Colonic mucosa (tissue), 4 donors: ENCODE measurements around the gene ZWINT. TPM values are rescaled to one million over a fixed set of nuclear protein-coding genes. Genes with fewer than 3 reads are reported as not detected.

ENCODE experiments used
- DNase-seq: peaks from one replicate; pipeline ENCODE4 v3.0.0-alpha.2; 2020
- H3K27ac ChIP-seq: fragments of 200-600 bp; one replicate; pipeline ENCODE4 v1.8.0; 2021
- H3K27me3 ChIP-seq: fragments of 200-600 bp; one replicate; pipeline ENCODE4 v1.8.0; 2021
- H3K36me3 ChIP-seq: fragments of 200-600 bp; one replicate; pipeline ENCODE4 v1.8.0; 2021
- H3K4me1 ChIP-seq: fragments of 200-600 bp; one replicate; pipeline ENCODE4 v1.8.0; 2021; ENCODE audit warnings: mild to moderate bottlenecking
- H3K4me3 ChIP-seq: fragments of 200-600 bp; one replicate; pipeline ENCODE4 v1.8.0; 2021
- H3K9ac ChIP-seq, 2 donors: one replicate each; pipeline ENCODE4 v1.7.0; 2013; ENCODE audit warnings: control low read depth in 2 of 2, low read depth in 2 of 2, low read length in 2 of 2
- H3K9me3 ChIP-seq: fragments of 200-600 bp; one replicate; pipeline ENCODE4 v1.8.0; 2021
- CTCF ChIP-seq: fragments of 200-600 bp; IDR thresholded peaks from one replicate; pipeline ENCODE4 v1.8.0; 2022; ENCODE audit warnings: antibody characterized with exemption, mild to moderate bottlenecking
- intact Hi-C: fragments of 100-400 bp; cut with DNase I; formaldehyde crosslinking; loops from one replicate; pipeline ENCODE4 v1.14.1; 2022
- total RNA-seq, 2 donors: library from RNA; stranded (reverse); fragmentation: NEBNext Ultra II Directional in 1 of 2; extraction: Animal tissue kit (Norgen Biotek cat#: 25700) in 1 of 2; gene quantifications; one replicate each; pipeline ENCODE4 v1.2.1, GENCODE V29; 2021
- donor health status: healthy.
- donor health status: DM: no; HTN: no; CAD: no.
- donor health status: DM: no; HTN: no; CAD: no.

ZWINT gene
- total RNA-seq, 2 donors from 2014 or later, result 25.5 to 91.1 TPM

- no peak overlapping the region for H3K4me3 ChIP-seq
- H3K9me3 ChIP-seq, result no peaks in the 10 kb centered on the region
- no peak overlapping the region for H3K9ac ChIP-seq
- TF ChIP-seq CTCF, result no peak
- no peaks in the 10 kb centered on the region for H3K27me3 ChIP-seq
- H3K4me1 ChIP-seq, result no peaks in the 10 kb centered on the region
- intact Hi-C loops, result no loop called here
- DNase-seq, result no peak
- H3K27ac ChIP-seq, result no peak overlapping the region
- no peaks in the 10 kb centered on the region for H3K36me3 ChIP-seq
Measured at GRCh38 chr10:56316603-56317002, 44.5 kb downstream of the ZWINT start.
